Stimulated activated CD4-positive, alpha-beta T cell treated with anti-CD3 and anti-CD28 coated beads, Interleukin-1b, Interleukin-23, amount 100 ng/mL, for 48 hours (primary cell): Measurements from ENCODE around the gene RTF2.
"Not testable (repeated sequence)": the region's sequence is repeated elsewhere in the genome, so short reads cannot be mapped to it uniquely, and the experiment has no call there.

ENCODE experiments used
- DNase-seq: peaks from one replicate; pipeline ENCODE4 v3.0.0-alpha.2; 2020

The RTF2 gene

DNA sequence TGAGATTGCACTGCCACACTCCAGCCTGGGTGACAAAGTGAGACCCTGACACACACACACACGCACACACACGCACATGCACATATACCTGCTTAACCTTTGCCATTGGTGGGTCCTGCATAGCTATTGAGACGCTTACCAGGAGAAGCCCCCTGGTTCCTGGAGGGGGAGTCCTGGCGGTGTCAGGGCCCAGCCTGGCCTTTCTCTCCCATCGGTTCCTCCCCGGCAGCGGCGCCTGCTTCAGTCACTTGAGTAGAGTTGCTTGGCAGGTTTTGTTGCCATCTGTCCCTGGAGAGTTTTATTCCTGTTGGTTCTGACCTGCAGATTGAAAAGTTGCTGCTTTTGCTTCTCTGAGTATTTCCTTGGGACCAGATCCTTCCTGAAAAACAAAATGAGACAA, 35.5 kb downstream of the RTF2 start:
- no peak for DNase-seq

DNA sequence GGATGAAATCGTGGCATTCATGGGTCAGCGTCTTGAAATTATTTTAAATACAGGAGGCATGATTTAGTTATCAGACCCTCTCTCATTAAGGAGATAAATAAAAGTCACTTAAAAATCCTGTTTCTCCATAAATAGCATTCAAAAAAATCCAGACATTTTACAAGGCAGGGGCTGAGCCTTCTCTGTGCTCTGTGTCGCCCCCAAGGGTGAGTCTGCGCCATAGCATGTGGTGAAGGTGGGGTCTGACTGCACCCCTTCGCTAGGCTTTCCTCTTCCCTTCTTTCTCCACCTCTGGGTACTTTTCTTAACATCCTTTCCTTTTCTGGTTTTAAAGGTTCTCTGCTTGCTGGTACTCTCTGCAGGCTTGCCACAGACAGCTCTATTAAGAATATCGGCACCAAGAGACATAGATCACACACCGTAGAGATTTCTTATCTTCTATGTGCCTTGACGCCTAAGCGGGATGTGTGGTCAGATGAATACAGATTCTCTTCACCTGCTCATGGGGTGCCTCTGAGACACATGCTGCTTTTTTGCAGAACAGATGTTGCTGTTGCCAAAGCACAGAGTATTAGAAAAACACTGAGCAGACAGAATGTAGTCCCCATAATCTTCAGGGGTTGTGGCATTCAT, 36.1 kb downstream of the RTF2 start:
- DNase-seq = peak; percentile 10

DNA sequence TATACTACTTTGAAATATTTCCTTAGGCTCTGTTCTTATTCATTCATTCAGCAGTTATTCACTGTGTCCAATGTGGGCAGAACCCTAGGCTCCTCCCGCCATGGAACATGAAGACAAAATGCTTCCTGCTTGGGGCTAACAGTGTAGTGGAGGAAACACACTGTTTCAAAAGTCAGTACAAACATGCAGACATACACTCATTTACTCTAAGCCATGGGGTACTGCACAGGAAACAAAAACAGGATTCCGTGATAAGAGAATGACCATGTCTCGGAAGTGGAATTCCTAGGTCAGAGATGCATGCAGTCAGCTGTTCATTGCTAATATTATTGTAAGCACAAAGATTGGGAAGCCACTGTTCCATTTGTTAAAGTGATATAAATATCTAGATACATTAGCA, 37.7 kb downstream of the RTF2 start:
- no peak for DNase-seq

DNA sequence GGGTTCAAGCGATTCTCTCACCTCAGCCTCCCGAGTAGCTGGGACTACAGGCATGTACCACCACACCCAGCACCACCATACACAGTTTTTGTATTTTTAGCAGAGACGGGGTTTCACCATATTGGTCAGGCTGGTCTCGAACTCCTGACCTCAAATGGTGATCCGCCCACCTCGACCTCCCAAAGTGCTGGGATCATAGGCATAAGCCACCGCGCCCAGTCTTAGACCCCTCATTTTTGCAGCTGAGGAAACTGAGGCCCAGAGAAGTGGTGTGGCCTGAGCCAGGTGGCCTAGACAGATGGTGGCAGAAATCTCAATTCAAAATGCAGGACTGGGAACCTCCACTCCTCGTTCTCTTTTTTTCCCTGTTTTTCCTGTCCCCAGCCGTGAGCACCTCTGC, 43.5 kb downstream of the RTF2 start:
- no peak for DNase-seq

DNA sequence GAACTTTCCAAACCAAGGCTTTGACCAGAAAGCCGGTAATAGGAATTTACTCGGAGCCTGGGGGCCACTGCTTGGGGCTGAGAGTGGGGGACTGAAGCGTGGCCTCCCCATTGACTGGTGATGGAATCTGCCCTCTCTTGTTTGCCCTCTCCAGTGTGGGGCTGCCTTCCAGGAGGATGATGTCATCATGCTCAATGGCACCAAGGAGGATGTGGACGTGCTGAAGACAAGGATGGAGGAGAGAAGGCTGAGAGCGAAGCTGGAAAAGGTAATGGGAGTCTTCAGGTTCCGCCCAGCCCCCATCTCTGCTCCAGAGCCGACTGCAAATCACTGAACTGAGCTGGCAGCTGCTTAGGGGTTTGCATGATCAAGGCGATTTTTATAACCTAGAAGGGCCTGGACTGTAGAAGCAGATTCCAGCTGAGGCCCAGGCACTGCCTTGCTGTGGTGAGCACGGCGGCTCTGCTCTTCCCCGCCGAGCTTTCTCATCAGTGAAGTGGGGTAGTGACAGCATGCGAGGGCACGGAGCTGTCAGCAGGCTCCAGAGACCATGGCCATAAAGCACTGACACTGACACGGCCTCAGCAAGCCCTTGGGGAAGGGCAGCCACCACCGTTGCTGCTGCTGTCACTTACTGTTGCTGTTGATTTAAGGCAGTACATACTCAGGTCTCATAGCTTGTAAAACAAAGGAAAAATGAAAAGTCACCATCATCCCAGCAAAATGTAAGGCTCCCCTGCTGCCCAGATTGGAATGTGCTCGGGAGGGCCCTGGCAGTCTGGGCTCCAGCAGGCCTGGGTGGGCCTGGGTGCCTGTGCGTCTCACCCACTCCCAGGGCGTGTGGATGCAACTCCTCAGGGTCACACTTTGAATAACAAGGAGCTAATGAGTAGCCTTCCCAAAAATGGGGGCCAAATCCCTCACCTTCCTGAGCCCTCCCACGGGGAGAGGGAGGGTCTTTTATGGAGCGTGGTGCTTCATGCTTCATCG, 45.0 kb downstream of the RTF2 start:
- no peak for DNase-seq

DNA sequence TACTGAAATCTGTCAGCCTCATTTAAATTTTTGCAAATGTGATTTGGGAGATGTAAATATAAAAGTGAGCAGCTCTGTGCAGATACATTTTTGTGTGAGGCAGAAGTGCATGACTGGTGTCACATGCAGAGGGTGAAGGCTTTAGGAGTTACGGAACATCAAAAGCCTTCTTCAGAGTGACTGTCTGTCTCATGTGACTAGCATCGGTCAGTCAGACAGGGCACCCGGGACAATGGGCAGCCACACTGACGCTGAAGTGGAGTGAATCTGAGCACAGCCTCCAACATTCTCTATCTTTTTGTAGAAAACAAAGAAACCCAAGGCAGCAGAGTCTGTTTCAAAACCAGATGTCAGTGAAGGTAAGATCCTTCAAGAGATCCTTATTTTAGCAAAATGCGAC, 48.2 kb downstream of the RTF2 start:
- no peak for DNase-seq

DNA sequence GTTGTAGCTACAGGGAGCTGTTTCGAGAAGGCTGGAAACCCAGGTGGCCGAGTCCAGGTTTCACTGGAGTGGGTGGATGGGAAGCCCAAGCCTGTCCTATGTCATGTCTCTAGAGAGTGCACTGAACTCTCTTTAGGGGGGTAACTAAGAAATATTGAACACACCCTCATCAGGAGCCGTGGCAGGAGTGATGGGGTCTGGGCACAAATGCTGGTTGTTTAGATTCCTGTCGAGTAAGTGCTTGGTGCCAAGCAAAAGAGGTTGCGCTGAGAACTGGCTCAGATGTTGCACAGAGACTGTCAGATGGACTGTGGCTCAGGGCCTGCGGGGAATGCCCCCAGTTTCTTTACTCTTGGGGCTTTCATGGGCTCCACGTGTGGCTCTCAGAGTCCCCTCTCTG, 48.8 kb downstream of the RTF2 start:
- no peak for DNase-seq

DNA sequence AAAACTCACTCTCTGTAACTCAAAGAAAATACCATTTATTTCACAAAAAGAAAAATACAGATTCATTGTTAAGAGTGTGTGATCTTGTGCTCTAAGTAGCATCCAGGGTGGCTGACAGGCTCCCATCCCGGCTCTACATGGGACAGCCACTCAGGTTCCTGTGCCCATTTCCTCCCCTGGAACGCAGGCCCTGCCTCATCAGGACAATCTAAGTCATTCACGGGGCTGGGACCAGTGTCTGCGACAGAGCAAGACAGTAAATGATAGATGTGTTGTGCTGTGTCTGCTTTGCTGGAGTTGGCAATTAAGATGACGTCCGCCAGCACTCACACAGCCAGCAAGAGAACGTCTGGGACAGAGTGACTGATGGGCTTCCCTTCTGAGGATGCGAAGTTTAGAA, 49.2 kb downstream of the RTF2 start:
- DNase-seq = no peak

DNA sequence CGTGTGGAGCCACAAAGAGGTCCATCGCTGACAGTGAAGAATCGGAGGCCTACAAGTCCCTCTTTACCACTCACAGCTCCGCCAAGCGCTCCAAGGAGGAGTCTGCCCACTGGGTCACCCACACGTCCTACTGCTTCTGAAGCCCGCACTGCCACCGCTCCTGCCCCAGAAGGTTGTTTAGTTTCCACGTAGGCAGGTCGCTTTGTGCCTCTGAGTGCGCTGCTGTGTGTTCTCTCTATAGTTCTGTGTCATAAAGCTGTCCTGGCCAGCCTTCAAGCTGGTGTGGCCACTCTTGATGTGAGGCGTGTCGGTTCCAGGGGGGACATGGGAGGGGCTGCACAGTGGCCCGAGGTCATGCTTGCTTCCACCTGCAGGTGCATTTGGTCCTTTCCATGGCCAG, 49.7 kb downstream of the RTF2 start:
- no peak for DNase-seq

DNA sequence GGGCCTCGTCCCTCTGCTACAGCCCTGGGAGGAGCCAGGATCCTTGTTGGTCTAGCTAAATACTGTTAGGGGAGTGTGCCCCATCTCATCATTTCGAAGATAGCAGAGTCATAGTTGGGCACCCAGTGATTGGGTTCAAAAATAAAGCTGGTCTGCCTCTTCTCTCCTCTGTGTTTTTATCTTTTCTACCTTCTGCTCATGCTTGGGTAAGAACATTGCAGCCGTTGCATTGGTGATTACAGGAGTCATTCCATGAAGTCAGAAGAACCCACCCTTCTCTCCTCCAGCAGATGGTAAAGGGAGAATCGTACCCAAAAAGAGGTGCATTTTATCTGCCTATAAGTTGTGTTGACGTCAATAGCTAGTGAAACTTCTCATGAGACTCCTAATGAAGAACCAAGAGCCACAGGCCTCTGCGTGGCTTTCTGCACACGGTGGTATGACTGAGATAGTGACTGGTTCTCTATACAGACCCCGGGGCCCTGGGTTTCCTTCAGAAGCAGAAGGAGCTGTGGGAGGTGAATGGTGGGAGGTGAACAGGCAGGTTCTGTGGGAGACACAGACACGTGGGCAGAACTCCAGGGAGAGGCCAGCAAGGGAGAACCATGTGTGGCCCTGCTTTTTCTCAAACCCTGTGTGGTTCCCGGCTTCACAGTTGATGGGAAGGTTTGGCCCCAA, 50.4 kb downstream of the RTF2 start:
- DNase-seq = no peak

DNA sequence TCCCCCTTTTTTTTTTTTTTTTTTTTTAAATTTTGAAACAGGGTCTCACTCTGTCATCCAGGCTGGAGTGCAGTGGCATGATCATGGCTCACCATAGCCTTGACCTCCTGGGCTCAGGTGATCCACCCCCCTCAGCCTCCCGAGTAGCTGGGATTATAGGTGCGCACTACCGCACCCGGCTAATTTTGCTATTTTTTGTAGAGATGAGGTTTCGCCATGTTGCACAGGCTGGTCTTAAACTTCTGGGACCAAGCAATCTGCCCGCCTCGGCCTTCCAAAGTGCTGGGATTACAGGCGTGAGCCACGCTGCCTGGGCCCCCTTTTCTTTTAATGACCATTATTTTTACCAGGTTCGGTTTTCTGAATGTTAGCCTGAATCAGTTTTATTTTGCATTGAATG, 51.1 kb downstream of the RTF2 start:
- no peak for DNase-seq

DNA sequence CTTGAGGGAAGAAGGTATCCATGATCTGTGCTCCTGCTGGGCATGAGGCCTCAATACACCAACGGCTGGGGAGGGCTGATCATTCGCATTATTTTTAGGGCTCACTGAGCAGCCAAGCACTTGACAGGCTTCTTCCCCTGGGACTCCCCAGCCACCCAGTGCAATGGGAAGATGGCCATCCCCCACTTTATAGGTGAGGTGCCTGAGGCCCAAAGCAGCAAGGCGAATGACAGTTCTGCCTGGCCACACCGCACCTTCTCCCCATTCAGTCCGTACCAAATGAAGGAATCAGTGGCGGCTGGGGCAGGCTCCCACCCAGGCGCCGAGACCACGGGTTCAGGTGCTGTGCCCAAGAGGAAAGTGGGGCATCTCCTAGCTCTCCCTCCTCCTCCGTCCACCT, 51.8 kb downstream of the RTF2 start:
- DNase-seq = no peak

DNA sequence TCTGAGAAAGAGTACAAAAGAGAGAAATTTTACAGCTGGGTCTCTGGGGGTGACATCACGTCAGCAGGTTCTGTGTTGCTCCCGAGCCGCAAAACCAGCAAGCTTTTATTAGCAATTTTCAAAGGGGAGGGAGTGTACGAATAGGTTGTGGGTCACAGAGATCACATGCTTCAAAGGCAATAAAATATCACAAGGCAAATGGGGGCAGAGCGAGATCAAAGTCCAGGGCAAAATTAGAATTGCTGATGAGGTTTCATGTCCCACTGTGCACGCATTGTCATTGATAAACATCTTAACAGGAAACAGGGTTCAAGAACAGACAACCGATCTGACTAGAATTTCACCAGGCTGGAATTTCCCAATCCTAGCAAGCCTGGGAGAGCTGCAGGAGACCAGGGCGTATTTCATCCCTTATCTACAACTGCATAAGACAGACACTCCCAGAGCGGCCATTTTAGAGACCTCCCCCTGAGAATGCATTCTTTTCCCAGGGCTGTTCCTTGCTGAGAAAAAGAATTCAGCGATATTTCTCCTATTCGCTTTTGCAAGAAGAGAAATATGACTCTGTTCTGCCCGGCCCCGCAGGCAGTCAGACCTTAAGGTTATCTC, 52.4 kb downstream of the RTF2 start:
- not testable (repeated sequence) for DNase-seq

DNA sequence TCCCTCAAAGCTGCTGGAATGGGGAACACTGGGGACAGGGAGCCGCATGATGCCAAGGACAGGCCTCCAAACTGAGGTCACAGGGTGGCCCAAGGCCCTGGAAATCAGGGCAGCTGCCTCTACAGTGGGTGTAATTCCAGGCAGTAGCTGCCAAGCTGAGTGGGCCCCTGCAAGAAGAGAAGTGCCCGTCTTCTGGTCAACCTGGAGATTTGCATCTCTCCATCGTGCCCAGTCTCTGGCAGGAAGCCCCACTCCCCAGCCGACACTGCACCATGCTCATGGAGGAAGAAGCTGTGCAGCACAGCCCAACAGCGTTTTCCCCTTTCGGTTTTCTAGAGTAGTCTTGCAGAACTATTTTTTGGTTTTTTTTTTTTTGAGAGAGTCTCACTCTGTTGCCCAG, 53.9 kb downstream of the RTF2 start:
- DNase-seq = no peak

DNA sequence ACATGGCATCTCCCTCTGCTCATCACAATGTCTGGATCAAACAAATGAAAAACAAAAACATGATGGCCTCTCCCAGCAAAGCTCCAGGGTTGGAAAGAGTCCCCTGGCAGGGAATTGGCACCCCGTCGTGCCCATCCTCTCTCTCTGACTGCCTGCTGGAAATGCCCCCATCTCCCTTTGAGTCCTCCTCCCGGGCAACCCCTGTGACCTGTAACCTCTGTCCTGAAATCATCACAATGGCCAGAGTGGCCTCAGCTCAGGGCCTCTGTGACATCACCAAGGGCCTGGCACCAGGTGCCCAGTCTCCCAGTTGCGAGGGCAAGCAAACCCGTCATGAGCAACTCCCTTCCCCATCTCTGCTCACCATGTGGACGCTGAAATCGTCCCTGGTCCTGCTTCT, 56.0 kb downstream of the RTF2 start, which contains the start of gene FAM209A:
Gene FAM209A, plus strand, starts transcription at position 301 of the 400 bp plus-strand sequence. Its CDS starts 65 bp downstream, at position 366.
- not testable (repeated sequence) for DNase-seq

DNA sequence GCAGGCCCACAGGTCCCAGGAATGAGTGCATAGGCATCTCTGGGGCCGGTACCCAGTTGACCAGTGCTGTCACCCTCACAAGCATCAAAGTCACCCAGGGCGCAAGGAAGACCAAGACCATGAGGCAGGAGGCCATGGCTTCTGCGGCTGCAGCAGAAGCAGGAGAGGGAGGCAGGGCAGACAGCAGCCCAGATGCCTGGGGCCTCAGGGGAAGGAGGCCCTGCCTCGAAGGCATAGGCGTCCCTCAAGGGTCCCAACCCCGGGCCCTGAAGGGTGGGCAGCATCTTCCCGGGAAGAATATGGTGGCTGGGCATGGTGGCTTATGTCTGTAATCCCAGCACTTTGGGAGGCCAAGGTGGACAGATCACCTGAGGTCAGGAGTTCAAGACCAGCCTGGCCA, 59.1 kb downstream of the RTF2 start:
- DNase-seq = no peak

DNA sequence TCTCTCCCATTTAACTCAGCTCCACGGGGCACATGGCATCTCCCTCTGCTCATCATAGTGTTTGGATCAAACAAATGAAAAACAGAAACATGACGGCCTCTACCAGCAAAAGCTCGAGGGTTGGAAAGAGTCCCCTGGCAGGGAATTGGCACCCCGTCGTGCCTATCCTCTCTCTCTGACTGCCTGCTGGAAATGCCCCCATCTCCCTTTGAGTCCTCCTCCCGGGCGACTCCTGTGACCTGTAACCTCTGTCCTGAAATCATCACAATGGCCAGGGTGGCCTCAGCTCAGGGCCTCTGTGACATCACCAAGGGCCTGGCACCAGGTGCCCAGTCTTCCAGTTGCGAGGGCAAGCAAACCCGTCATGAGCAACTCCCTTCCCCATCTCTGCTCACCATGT, 64.5 kb downstream of the RTF2 start, which contains the start of gene FAM209B:
Gene FAM209B, plus strand, starts transcription at position 301 of the 400 bp plus-strand sequence. Its CDS starts 96 bp downstream, at position 397.
- DNase-seq = not testable (repeated sequence)

DNA sequence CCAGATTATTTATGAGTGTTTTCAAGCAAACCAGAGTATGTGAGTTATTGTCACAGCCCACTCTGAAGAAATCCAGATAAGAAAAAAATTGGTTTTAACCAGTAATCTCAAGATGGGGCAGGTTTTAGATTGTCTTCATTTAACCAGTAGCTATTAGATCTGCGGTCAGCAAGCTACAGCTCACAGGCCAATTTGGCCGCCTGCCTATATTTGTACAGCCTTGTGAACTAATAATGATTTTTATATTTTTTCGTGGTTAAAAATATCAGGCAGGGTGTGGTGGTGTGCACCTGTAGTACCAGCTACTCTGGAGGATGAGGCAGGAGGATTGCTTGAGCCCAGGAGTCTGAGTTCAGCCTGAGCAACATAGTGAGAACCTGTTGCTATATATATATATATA, 69.6 kb downstream of the RTF2 start:
- no peak for DNase-seq

DNA sequence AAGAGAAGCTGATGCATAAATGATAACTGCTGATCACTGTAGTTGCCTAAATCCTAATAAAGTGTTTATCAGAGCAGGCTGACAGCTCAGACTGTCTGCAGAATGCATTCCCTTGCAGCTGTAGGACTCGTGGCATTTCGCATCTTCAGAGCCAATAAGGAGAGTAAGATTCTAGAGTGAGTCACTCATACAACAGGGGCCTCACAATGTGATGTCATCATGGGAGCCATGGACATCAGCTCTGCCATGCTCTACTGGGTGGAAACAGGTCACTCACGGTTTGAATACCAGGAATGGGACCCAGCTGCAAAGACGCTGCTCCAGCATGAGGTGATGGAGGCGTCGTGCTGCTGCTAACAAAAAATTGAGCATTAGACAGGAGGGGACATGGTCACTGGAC, 72.0 kb downstream of the RTF2 start:
- DNase-seq = no peak

DNA sequence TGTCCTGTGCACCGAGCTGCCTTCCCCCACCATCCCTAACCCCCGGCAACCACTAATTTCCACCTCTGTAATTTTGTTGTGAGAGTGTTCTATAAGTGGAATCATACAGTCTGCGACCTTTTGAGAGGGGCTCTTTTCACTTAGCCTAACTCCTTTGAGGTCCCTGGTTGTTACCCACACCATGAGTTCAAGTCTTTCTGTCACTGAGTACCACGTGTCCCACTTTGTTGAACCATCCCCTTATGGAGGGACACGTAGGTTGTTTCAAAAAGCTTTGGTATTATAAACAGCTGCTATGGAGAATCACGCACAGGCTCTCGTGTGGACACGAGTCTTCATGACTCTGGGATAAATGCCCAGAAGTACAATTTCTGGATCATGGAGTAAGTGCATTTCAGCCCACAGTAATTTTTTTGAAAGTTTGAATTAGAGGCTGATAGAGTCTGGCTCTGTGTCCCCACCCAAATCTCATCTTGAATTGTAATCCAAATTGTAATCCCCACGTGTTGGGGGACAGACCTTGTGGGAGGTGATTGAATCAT, 74.1 kb downstream of the RTF2 start:
- DNase-seq = no peak

DNA sequence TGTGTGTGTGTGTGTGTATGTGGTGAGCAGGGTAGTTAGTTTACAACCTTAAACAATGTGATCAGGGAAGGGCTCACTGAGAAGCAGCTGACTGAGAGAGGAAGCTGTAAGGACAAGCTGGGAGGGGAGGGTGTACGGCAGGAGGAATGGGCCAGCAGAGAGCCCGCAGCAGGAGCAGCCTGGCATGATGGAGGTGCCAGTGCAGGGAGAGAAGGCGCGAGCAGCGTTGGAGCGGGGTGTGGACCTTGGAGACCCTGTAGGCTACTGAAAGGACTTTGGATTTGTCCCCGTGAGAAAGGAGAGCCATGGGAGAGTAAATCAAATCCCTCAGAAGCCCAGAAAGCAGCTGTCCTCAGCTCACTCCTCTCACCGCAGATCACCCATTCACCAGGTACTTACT, 83.1 kb downstream of the RTF2 start:
- no peak for DNase-seq

DNA sequence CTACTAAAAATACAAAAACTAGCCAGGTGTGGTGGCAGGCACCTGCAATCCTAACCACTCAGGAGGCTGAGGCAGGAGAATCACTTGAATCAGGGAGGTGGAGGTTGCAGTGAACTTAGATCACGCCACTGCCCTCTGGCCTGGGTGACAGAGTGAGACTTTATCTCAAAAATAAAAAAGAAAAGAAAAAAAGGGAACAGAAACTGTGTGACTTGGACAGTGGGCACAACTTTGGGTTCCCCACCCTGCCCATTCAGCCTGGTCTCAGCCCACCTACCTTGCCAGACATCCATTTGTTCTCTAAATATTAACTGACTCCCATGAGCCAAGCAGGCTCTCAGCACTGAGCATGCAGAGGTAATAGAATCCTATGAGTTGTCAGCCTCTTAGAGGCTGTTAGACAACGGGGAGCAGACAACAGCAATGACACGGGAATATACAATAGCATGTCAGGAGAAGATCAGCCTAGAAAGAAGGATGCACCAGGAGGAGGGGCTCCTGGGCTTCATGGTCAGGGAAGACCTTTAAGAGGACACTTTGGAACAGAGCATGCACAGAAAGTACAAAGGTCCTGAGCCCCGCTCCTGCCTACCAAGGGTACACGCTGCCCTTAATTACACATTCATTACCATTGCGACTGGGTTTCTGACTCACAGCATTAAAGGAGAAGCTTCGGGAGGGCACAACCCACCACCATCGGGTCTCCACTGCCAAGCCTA, 84.6 kb downstream of the RTF2 start:
- no peak for DNase-seq
